Naive thymus-derived CD4-positive, alpha-beta T cell (primary cell): ENCODE measurements around the gene TAS2R5. TPM values are rescaled to one million over a fixed set of nuclear protein-coding genes. Genes with fewer than 3 reads are reported as not detected.

Experiments
- polyA plus RNA-seq, 2 donors: library from polyadenylated mRNA; unstranded; fragments of 300-500 nt; fragmentation: Illumina TruSeq; gene quantifications; one replicate each; pipeline ENCODE4 v1.2.3, GENCODE V29; 2021
- total RNA-seq, 6 experiments: library from RNA in 5 of 6; stranded (reverse) in 5 of 6; gene quantifications; 1 replicate in 5 of 6; 2 replicates in 1 of 6; pipeline ENCODE4 v1.2.3 and lab custom pipeline; 2021 to 2026

Gene TAS2R5
- total and polyA plus RNA-seq, 7 experiments from 2014 or later: 0.90 to 9.1 (median 2.2) TPM; not detected in 1

Other genes with a start within 250 kb of the TAS2R5 start
- 10 to 100 TPM; 24.3 to 58.8 (median 29.9) TPM for gene AGK, start 238.8 kb upstream of the TAS2R5 start, total RNA-seq
- gene AGK, start 238.8 kb upstream of the TAS2R5 start, polyA plus RNA-seq: 10 to 100 TPM; 28.3 to 32.2 TPM
- 10 to 100 TPM; 40.7 to 77.9 (median 53.6) TPM for gene DENND11, start 88.1 kb upstream of the TAS2R5 start, total RNA-seq
- 10 to 100 TPM; 15.1 to 19.4 TPM for gene DENND11, start 88.1 kb upstream of the TAS2R5 start, polyA plus RNA-seq
- gene WEE2, start 81.9 kb upstream of the TAS2R5 start, total RNA-seq: under 1 TPM in 2 of 5 experiments, not detected in 3; 0.11 to 0.15 TPM
- not detected for gene WEE2, start 81.9 kb upstream of the TAS2R5 start, polyA plus RNA-seq
- gene SSBP1, start 51.9 kb upstream of the TAS2R5 start, total RNA-seq: 100 to 1,000 TPM in 3 of 5 experiments, 10 to 100 TPM in 2; 86.4 to 148 (median 107) TPM
- gene SSBP1, start 51.9 kb upstream of the TAS2R5 start, polyA plus RNA-seq: 100 to 1,000 TPM; 299 to 360 TPM
- 10 to 100 TPM in 1 of 5 experiments, 1 to 10 TPM in 4; 1.2 to 11.4 (median 1.9) TPM for gene TAS2R3, start 26.1 kb upstream of the TAS2R5 start, total RNA-seq
- not detected for gene TAS2R3, start 26.1 kb upstream of the TAS2R5 start, polyA plus RNA-seq
- gene TAS2R4, start 13.5 kb upstream of the TAS2R5 start, total RNA-seq: 1 to 10 TPM in 4 of 5 experiments, under 1 TPM in 1; 0.83 to 6.3 (median 1.5) TPM
- not detected for gene TAS2R4, start 13.5 kb upstream of the TAS2R5 start, polyA plus RNA-seq
- not detected for gene PRSS37, start 51.3 kb downstream of the TAS2R5 start, total RNA-seq
- not detected for gene PRSS37, start 51.3 kb downstream of the TAS2R5 start, polyA plus RNA-seq
- not detected for gene OR9A4, start 126.2 kb downstream of the TAS2R5 start, total RNA-seq
- not detected for gene OR9A4, start 126.2 kb downstream of the TAS2R5 start, polyA plus RNA-seq
- 1 to 10 TPM in 2 of 5 experiments, under 1 TPM in 2, not detected in 1; 0.49 to 3.5 (median 1.0) TPM for gene CLEC5A, start 156.8 kb downstream of the TAS2R5 start, total RNA-seq
- not detected for gene CLEC5A, start 156.8 kb downstream of the TAS2R5 start, polyA plus RNA-seq
- gene TAS2R38, start 183.6 kb downstream of the TAS2R5 start, total RNA-seq: not detected
- not detected for gene TAS2R38, start 183.6 kb downstream of the TAS2R5 start, polyA plus RNA-seq
- gene MGAM, start 205.7 kb downstream of the TAS2R5 start, total RNA-seq: 1 to 10 TPM in 1 of 5 experiments, under 1 TPM in 3, not detected in 1; 0.08 to 2.4 (median 0.67) TPM
- gene MGAM, start 205.7 kb downstream of the TAS2R5 start, polyA plus RNA-seq: not detected